Measurements from ENCODE around the gene TSTD2.
"Not testable (repeated sequence)": the region's sequence is repeated elsewhere in the genome, so short reads cannot be mapped to it uniquely, and the experiment has no call there.

TSTD2 gene

DNA sequence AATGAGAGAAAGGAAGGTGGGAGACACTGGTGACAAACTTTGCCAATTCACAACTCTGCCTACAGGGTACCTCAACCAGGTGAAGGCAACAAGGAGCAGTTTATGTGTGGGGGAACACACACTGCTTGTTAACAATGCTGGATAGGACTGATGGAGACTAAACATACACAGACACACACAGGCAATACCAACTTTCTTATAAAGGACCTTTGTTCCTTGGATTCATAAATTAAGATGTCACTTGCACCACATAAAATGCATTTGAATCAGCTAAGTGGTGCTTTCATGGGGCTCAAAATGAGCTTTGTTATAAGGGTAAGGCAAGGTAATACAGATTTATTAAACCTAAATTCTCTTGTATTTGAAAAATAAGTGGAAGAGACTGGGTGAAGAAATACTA, 4.0 kb downstream of the TSTD2 start:
- no peak for DNase-seq

- no peak for DNase-seq
Measured at GRCh38 chr9:97628668-97629067, 4.5 kb downstream of the TSTD2 start.

GRCh38 chr9:97627624-97628023, 5.5 kb downstream of the TSTD2 start:
- DNase-seq, result no peak

DNA sequence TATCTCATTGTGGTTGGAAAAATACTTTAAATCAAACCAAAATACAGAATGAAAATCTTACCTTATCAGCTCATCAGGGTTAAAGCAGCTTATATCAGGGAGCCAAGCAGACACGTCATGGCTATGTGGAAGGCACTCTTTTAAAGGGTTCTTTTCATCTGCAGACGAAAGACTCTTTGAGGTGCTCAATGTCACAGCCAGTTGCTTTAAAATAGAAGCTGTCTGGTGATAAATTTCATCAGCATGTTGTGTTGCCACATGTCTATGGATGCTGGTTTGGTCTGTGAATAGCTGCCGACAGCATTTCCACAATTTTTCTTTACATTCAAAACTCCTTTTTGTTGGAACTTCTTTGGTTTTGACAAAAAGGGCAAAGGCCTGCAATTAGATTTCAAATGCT, 7.5 kb downstream of the TSTD2 start:
- DNase-seq, result no peak

- DNase-seq, result no peak
Measured at GRCh38 chr9:97623946-97624345, 9.2 kb downstream of the TSTD2 start.

DNA sequence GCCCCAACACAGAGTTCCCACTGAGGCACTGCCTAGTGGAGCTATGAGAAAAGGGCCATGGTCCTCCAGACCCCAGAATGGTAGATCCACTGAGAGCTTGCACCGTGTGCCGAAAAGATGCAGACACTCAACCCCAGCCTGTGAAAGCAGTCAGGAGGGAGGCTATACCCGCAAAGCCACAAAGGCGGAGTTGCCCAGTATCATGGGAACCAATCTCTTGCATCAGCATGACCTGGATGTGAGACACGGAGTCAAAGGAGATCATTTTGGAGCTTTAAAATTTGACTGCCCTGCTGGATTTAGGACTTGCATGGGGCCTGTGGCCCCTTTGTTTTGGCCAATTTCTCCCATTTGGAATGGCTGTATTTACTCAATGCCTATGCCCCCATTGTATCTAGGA, 10.7 kb downstream of the TSTD2 start:
- DNase-seq, result not testable (repeated sequence)

GRCh38 chr9:97620063-97620462, 13.1 kb downstream of the TSTD2 start:
- not testable (repeated sequence) for DNase-seq

DNA sequence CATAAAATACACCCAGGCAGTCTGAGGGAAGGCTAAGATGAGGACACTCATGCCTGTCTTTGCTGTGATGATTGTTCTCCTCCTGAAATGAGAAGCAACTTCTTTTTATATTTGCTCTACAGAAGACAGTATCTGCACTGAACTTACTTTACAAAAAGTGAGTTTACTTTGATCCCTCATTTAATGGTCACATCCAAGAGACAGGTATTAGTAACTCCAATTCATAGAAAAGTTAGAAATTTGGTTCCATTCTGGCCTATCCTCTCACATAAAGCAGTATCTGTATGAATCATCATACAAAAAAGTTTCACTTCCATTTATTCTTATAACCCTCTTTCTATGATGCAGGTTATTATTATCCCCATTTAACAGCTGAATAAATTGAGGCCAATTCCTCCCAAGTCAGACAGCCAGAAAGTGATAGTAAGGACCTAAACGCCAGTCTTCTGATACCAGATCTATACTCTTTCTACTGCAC, 15.2 kb downstream of the TSTD2 start:
- no peak for DNase-seq

DNA sequence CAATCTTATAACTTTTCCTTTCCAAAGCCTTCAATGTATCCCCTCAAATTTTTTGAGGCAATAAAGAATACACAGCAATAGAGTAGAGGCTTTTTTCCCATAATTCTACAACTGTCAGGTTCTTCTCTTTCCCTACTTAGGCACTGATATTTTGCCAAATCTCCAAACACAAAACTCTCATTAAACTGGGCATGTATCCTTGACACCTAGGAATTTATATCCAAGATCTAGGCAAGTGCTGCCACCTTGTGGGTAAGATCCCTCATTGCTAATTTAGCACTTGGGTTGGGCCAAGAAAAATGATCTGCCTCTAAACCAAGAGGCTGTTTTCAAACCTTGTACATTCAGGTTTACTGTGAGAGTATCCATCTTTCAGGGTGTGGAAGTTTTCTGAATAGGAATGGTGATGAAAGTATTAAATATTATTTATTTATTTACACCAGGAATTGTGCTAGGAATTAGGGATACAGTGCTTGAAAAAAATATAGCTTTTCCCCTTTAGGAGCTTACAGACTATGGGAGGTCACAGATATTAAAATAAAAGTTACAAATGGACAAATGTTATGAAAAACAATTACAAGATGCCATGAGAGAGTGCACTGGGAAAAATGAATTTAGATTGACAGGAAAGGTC, 17.6 kb downstream of the TSTD2 start:
- peak; percentile 69 for DNase-seq

- DNase-seq, result no peak
Measured at GRCh38 chr9:97604901-97605645, 28.1 kb downstream of the TSTD2 start.

- DNase-seq, result no peak
Measured at GRCh38 chr9:97602430-97602829, 30.7 kb downstream of the TSTD2 start.

- DNase-seq, result no peak
Measured at GRCh38 chr9:97601228-97601898, 31.8 kb downstream of the TSTD2 start.

DNA sequence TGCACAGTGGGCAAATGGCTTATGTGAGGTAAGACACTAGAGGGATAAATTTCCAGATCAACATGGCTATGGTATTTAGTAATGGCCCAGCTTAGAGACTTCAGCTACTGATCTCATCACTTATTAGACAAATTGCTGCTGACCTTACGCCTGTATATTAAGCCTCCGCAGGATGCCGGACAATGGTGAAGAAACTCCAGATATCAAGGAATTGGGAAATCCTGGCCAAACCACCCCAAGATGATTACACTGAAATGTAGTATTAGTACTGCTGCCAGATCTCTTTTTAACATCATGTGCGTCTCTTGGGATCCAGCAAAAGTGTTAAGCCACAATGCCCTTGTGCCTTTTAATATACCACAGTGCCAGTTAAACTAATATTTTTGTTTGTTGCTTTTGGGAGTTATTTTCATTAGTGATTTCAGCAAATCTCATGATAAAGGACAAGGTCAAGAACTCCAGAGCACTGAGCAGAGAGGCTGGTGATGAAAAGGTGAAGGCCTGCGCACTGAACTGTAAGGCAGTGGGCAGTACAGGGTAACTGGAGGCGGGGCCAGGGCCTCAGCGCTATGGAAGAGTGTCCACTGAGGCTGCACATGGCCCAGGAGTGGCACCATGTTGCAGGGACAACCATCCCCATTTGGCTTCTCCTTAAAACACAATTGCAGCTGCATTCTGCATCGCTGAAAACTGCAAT, 32.5 kb downstream of the TSTD2 start:
- no peak for DNase-seq

GRCh38 chr9:97599314-97599846, 33.8 kb downstream of the TSTD2 start:
- DNase-seq, result no peak

GRCh38 chr9:97598461-97599288, 34.5 kb downstream of the TSTD2 start:
- peak; percentile 75 for DNase-seq

GRCh38 chr9:97596906-97597305, 36.3 kb downstream of the TSTD2 start:
- DNase-seq, result no peak

- DNase-seq, result no peak
Measured at GRCh38 chr9:97594381-97594921, 38.7 kb downstream of the TSTD2 start.

DNA sequence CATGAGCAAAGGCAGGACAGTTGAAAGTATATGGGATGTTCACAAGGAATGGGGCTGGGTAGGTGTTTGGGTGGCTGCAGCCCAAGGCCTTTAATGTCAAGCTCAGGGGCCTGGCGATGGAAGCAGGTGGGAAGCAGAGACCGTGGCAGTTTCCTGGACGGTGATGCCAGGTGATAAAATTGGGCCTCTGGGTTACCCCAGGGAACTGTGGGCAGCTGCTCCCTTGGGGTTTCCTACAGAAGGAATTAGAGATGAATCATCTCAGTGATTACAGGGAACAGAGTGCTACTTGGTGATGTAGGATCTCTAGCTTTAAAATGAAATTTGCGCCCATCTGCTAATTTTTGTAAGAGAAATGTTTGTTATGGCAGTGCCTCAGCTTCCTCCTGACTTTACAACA, 39.2 kb downstream of the TSTD2 start:
- no peak for DNase-seq

GRCh38 chr9:97592126-97592525, 41.0 kb downstream of the TSTD2 start:
- no peak for DNase-seq

- no peak for DNase-seq
Measured at GRCh38 chr9:97591535-97591934, 41.6 kb downstream of the TSTD2 start.

- DNase-seq, result not testable (repeated sequence)
Measured at GRCh38 chr9:97586909-97587308, 46.3 kb downstream of the TSTD2 start.

- DNase-seq, result not testable (repeated sequence)
Measured at GRCh38 chr9:97584778-97585177, 48.4 kb downstream of the TSTD2 start.
